Activated CD4-positive, alpha-beta T cell treated with anti-CD3 and anti-CD28 coated beads, Interleukin-2, Interleukin-6, amounts not matched to agents 100 ng/mL and 50 ng/mL, durations not matched to agents 16 hours and 8 hours (primary cell): Measurements from ENCODE around the gene KDF1.
A peak's percentile ranks its signal among the peaks of the same experiment; 100 is the strongest.
"Not testable (repeated sequence)": the region's sequence is repeated elsewhere in the genome, so short reads cannot be mapped to it uniquely, and the experiment has no call there.

ENCODE experiments used
- DNase-seq: peaks from one replicate; pipeline ENCODE4 v3.0.0-alpha.2; 2020

The KDF1 gene

GRCh38 chr1:26953374-26953773, 6.9 kb downstream of the KDF1 start:
- DNase-seq = no peak

GRCh38 chr1:26951821-26952497, 8.3 kb downstream of the KDF1 start:
- DNase-seq = no peak

GRCh38 chr1:26951216-26951615, 9.1 kb downstream of the KDF1 start:
- DNase-seq = no peak

- DNase-seq = no peak
Measured at GRCh38 chr1:26950602-26951001, 9.7 kb downstream of the KDF1 start.

- no peak for DNase-seq
Measured at GRCh38 chr1:26949926-26950319, 10.3 kb downstream of the KDF1 start.

- no peak for DNase-seq
Measured at GRCh38 chr1:26949266-26949925, 10.9 kb downstream of the KDF1 start.

- DNase-seq = not testable (repeated sequence)
Measured at GRCh38 chr1:26948725-26949057, 11.6 kb downstream of the KDF1 start.

GRCh38 chr1:26946270-26946669, 14.0 kb downstream of the KDF1 start:
- DNase-seq = no peak

- no peak for DNase-seq
Measured at GRCh38 chr1:26945728-26946127, 14.5 kb downstream of the KDF1 start.

- DNase-seq = no peak
Measured at GRCh38 chr1:26945138-26945537, 15.1 kb downstream of the KDF1 start.

GRCh38 chr1:26942656-26943055, 17.6 kb downstream of the KDF1 start:
- no peak for DNase-seq

GRCh38 chr1:26941311-26941710, 19.0 kb downstream of the KDF1 start:
- DNase-seq = no peak

GRCh38 chr1:26938659-26939025, 21.6 kb downstream of the KDF1 start:
- no peak for DNase-seq

- DNase-seq = no peak
Measured at GRCh38 chr1:26938004-26938658, 22.1 kb downstream of the KDF1 start.

GRCh38 chr1:26936823-26937222, 23.4 kb downstream of the KDF1 start:
- DNase-seq = no peak

- no peak for DNase-seq
Measured at GRCh38 chr1:26932531-26932930, 27.7 kb downstream of the KDF1 start.

- peak; percentile 32 for DNase-seq
Measured at GRCh38 chr1:26923711-26924110, 36.6 kb downstream of the KDF1 start.

GRCh38 chr1:26922901-26923300, 37.4 kb downstream of the KDF1 start:
- DNase-seq = no peak

GRCh38 chr1:26922431-26922729, 37.9 kb downstream of the KDF1 start:
- DNase-seq = no peak

- peak; percentile 99 for DNase-seq
Measured at GRCh38 chr1:26921540-26922430, 38.5 kb downstream of the KDF1 start, which contains the start of gene NUDC. Gene NUDC (plus strand): TSS chr1:26921743. CDS start chr1:26921849, 106 bp downstream.

GRCh38 chr1:26921126-26921539, 39.1 kb downstream of the KDF1 start:
- no peak for DNase-seq

- no peak for DNase-seq
Measured at GRCh38 chr1:26915204-26915842, 44.9 kb downstream of the KDF1 start.
